SK-N-SH (cell line): Measurements from ENCODE around the gene BPIFB1. TPM values are rescaled to one million over a fixed set of nuclear protein-coding genes. Genes with fewer than 3 reads are reported as not detected.

ENCODE experiments used
- CTCF ChIA-PET: fragments of 300-600, 350-600 bp; formaldehyde crosslinking; extraction: SDS; loops from one replicate; lab custom pipeline; 2021; lab: Yijun Ruan, JAX
- POLR2A ChIA-PET: fragments of 350-600 bp; sonication (Branson Sonifier 250); formaldehyde crosslinking; extraction: SDS; loops from one replicate; lab custom pipeline; 2020; ENCODE audit warnings: antibody characterized with exemption, inconsistent platforms; lab: Yijun Ruan, JAX
- DNase-seq: peaks from one replicate; pipeline ENCODE4 v3.0.0; 2012
- H2AFZ ChIP-seq: fragments of 200-600 bp; sonication (generic); 2 replicates; pipeline ENCODE4 v1.8.1; 2016; ENCODE audit warnings: antibody characterized with exemption, mild to moderate bottlenecking, low read depth
- H3F3A ChIP-seq: fragments of 200-600 bp; sonication (generic); replicated peaks from 2 replicates; pipeline ENCODE3; 2016; ENCODE audit warnings: antibody characterized with exemption, mild to moderate bottlenecking; ENCODE audit not compliant: insufficient read depth
- H3K27ac ChIP-seq, 2 experiments: fragments of 200-500 bp in 1 of 2; fragments of 200-600 bp in 1 of 2; sonication (Bioruptor generic) in 1 of 2; sonication (generic), shearing (Covaris generic) in 1 of 2; 2 replicates each; pipeline versions ENCODE4 v1.5.1 to v1.6.1; 2014 to 2016; ENCODE audit warnings: low read depth in 2 of 2, inconsistent platforms in 1 of 2, low read length in 1 of 2, mild to moderate bottlenecking in 1 of 2, mixed read lengths in 1 of 2
- H3K27me3 ChIP-seq: fragments of 200-600 bp; sonication (generic), shearing (Covaris generic); 2 replicates; pipeline ENCODE4 v1.6.1; 2016; ENCODE audit warnings: mixed run types; ENCODE audit not compliant: insufficient read depth
- H3K36me3 ChIP-seq, 2 experiments: fragments of 200-500 bp in 1 of 2; fragments of 200-600 bp in 1 of 2; sonication (Bioruptor generic) in 1 of 2; sonication (generic) in 1 of 2; replicated peaks in 1 of 2; 2 replicates each; pipeline versions ENCODE3 to v1.5.1; 2014 to 2016; ENCODE audit warnings: low read length in 1 of 2, mild to moderate bottlenecking in 1 of 2; ENCODE audit not compliant: insufficient read depth in 2 of 2, control insufficient read depth in 1 of 2
- H3K4me1 ChIP-seq, 2 experiments: fragments of 200-500 bp in 1 of 2; fragments of 200-600 bp in 1 of 2; sonication (Bioruptor generic) in 1 of 2; sonication (generic), shearing (Covaris generic) in 1 of 2; 2 replicates each; pipeline versions ENCODE4 v1.5.1 to v1.6.1; 2014 to 2016; ENCODE audit warnings: low read depth in 1 of 2, low read length in 1 of 2, mixed run types in 1 of 2; ENCODE audit not compliant: insufficient read depth in 2 of 2, control insufficient read depth in 1 of 2
- H3K4me2 ChIP-seq: fragments of 200-600 bp; sonication (generic), shearing (Covaris generic); 2 replicates; pipeline ENCODE4 v1.6.1; 2017; ENCODE audit warnings: mixed run types
- H3K4me3 ChIP-seq, 2 experiments: fragments of 200-500 bp in 1 of 2; fragments of 200-600 bp in 1 of 2; sonication (Bioruptor generic) in 1 of 2; sonication (generic), shearing (Covaris generic) in 1 of 2; 2 replicates each; pipeline versions ENCODE4 v1.5.1 to v1.8.1; 2014 to 2016; ENCODE audit warnings: low read depth in 2 of 2, inconsistent platforms in 1 of 2, low read length in 1 of 2, mild to moderate bottlenecking in 1 of 2, mixed read lengths in 1 of 2, moderate library complexity in 1 of 2
- H3K79me2 ChIP-seq: fragments of 200-600 bp; sonication (generic); 2 replicates; pipeline ENCODE4 v1.8.1; 2017; ENCODE audit warnings: mild to moderate bottlenecking; ENCODE audit not compliant: insufficient read depth
- H3K9ac ChIP-seq: fragments of 200-600 bp; sonication (generic); 2 replicates; pipeline ENCODE4 v1.6.1; 2017; ENCODE audit warnings: mixed run types
- H3K9me2 ChIP-seq: fragments of 200-600 bp; sonication (generic); 2 replicates; pipeline ENCODE4 v1.6.1; 2017; ENCODE audit warnings: mixed run types
- H3K9me3 ChIP-seq: fragments of 200-600 bp; sonication (generic); 2 replicates; pipeline ENCODE4 v1.6.1; 2017; ENCODE audit warnings: mixed run types, mild to moderate bottlenecking, moderate library complexity
- H4K20me1 ChIP-seq: fragments of 200-600 bp; sonication (generic); 2 replicates; pipeline ENCODE4 v1.6.1; 2017; ENCODE audit warnings: mild to moderate bottlenecking, mixed run types; ENCODE audit not compliant: insufficient read depth
- CHD2 ChIP-seq: fragments of 150-350 bp; IDR thresholded peaks from 2 replicates; pipeline ENCODE4 v1.6.1; 2018; ENCODE audit warnings: low read length; ENCODE audit not compliant: partially characterized antibody
- EZH2phosphoT487 ChIP-seq: fragments of 200-600 bp; sonication (generic); IDR thresholded peaks from 2 replicates; pipeline ENCODE4 v1.6.1; 2017; ENCODE audit warnings: low read depth, mixed run types, mild to moderate bottlenecking, antibody characterized with exemption, moderate library complexity, borderline replicate concordance
- FOXJ3 ChIP-seq: sonication (generic); formaldehyde crosslinking; IDR thresholded peaks from 2 replicates; pipeline ENCODE4 v1.5.1; 2020; ENCODE audit warnings: mild to moderate bottlenecking, missing genetic modification reagents
- JUND ChIP-seq: IDR thresholded peaks from 2 replicates; pipeline ENCODE4 v1.4.0; 2012
- NFIC ChIP-seq: IDR thresholded peaks from 2 replicates; pipeline ENCODE4 v1.4.0; 2012; ENCODE audit warnings: borderline replicate concordance
- NRF1 ChIP-seq: IDR thresholded peaks from 2 replicates; pipeline ENCODE4 v1.6.1; 2012; ENCODE audit warnings: low read depth, mild to moderate bottlenecking, low read length
- RAD21 ChIP-seq: IDR thresholded peaks from 2 replicates; pipeline ENCODE4 v1.6.1; 2012; ENCODE audit warnings: mild to moderate bottlenecking, low read length
- SIN3A ChIP-seq: IDR thresholded peaks from 2 replicates; pipeline ENCODE4 v1.6.1; 2012; ENCODE audit warnings: low read depth, mild to moderate bottlenecking, low read length, moderate library complexity, borderline replicate concordance
- SMC3 ChIP-seq: IDR thresholded peaks from 2 replicates; pipeline ENCODE4 v1.6.1; 2012; ENCODE audit warnings: low read depth, low read length, improper control_type of control experiment
- TEAD4 ChIP-seq: IDR thresholded peaks from 2 replicates; pipeline ENCODE4 v1.4.0; 2012; ENCODE audit warnings: mild to moderate bottlenecking, borderline replicate concordance; ENCODE audit not compliant: insufficient read depth
- YY1 ChIP-seq: IDR thresholded peaks from 2 replicates; pipeline ENCODE4 v1.4.0; 2012; ENCODE audit warnings: low read depth, mild to moderate bottlenecking
- WGBS: methylation state at CpG from one replicate; pipeline ENCODE4 v1.1.6; 2017; ENCODE audit warnings: low lambda C conversion rate; 5-methylcytosine and 5-hydroxymethylcytosine counted together
- polyA plus RNA-seq, 3 experiments: library from polyadenylated mRNA; depleted of rRNA; stranded (reverse); fragments of >200 nt; gene quantifications; 2 replicates each; pipeline ENCODE4 v1.2.3, GENCODE V29; 2012
- TF ChIP-seq, protein P1 (sequence below): IDR thresholded peaks from 2 replicates; pipeline ENCODE4 v1.4.0; 2012; ENCODE audit warnings: low read depth
- TF ChIP-seq, protein P2 (sequence below): IDR thresholded peaks from 2 replicates; pipeline ENCODE4; 2012
- TF ChIP-seq, protein P3 (sequence below): IDR thresholded peaks from 2 replicates; pipeline ENCODE4 v1.4.0; 2012; ENCODE audit warnings: low read depth, borderline replicate concordance
- TF ChIP-seq, protein P4 (sequence below): fragments of 150-350 bp; IDR thresholded peaks from 2 replicates; pipeline ENCODE4 v1.6.1; 2016; ENCODE audit warnings: mild to moderate bottlenecking, low read depth, low read length

BPIFB1 gene
- polyA plus RNA-seq, 1 of the 3 experiments (the other 2 are of a cell fraction), result not detected

DNA sequence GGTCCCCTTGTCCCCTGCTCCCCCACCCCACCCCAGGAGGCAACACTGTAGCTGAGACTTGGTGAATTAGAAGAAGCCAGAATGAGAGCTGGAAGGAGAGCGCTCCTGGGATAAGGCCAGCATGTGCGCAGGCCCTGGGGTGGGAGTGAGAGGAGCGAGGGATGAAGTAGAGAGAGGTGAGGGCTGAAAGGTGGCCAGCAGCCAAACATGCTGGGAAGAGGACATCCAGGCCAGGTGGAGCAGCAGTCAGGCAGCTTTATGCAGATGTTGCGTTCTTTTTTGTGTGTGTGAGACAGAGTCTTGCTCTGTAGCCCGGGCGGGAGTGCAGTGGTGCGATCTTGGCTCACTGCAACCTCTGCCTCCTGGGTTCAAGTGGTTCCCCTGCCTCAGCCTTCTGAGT, 2.2 kb upstream of the BPIFB1 start:
- Histone ChIP-seq H3K27ac (no peak overlapping the region), H3K27me3 (no peaks in the 10 kb centered on the region; the same call in 1 of the 2 replicates), H3K79me2 (no peaks in the 10 kb centered on the region), H3K9me3 (no peaks in the 10 kb centered on the region), H3K4me1 (peaks cover 0 to 14% of the 10 kb centered on the region in 2 experiments; a peak in 1 of 4 replicates), H2AFZ (no peak overlapping the region), H3K36me3 (no peaks in the 10 kb centered on the region), H3K9ac (no peak overlapping the region), H3K9me2 (no peaks in the 10 kb centered on the region), H3K4me2 (no peak overlapping the region), H3F3A (no peaks in the 10 kb centered on the region), H4K20me1 (no peaks in the 10 kb centered on the region), H3K4me3 (no peak overlapping the region)
- POLR2A ChIA-PET, result no interaction called here
- CTCF ChIA-PET, result interaction anchor here (1.2 kb wide), 1 partner anchor 11 kb away, joined by 4 read pairs; no protein-coding TSS in a partner anchor
- TF ChIP-seq NRF1 (no peak), NFIC (no peak), JUND (no peak), YY1 (no peak), FOXJ3 (CRISPR knock-in tag) (no peak), TEAD4 (no peak), SIN3A (no peak), CHD2 (no peak), EZH2phosphoT487 (no peak), SMC3 (no peak), RAD21 (no peak)
- TF ChIP-seq, protein P1, sequence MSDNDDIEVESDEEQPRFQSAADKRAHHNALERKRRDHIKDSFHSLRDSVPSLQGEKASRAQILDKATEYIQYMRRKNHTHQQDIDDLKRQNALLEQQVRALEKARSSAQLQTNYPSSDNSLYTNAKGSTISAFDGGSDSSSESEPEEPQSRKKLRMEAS, result no peak
- TF ChIP-seq, protein P2, sequence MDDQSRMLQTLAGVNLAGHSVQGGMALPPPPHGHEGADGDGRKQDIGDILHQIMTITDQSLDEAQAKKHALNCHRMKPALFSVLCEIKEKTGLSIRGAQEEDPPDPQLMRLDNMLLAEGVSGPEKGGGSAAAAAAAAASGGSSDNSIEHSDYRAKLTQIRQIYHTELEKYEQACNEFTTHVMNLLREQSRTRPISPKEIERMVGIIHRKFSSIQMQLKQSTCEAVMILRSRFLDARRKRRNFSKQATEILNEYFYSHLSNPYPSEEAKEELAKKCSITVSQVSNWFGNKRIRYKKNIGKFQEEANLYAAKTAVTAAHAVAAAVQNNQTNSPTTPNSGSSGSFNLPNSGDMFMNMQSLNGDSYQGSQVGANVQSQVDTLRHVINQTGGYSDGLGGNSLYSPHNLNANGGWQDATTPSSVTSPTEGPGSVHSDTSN, result no peak
- TF ChIP-seq, protein P3, sequence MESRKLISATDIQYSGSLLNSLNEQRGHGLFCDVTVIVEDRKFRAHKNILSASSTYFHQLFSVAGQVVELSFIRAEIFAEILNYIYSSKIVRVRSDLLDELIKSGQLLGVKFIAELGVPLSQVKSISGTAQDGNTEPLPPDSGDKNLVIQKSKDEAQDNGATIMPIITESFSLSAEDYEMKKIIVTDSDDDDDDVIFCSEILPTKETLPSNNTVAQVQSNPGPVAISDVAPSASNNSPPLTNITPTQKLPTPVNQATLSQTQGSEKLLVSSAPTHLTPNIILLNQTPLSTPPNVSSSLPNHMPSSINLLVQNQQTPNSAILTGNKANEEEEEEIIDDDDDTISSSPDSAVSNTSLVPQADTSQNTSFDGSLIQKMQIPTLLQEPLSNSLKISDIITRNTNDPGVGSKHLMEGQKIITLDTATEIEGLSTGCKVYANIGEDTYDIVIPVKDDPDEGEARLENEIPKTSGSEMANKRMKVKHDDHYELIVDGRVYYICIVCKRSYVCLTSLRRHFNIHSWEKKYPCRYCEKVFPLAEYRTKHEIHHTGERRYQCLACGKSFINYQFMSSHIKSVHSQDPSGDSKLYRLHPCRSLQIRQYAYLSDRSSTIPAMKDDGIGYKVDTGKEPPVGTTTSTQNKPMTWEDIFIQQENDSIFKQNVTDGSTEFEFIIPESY, result no peak
- TF ChIP-seq, protein P4, sequence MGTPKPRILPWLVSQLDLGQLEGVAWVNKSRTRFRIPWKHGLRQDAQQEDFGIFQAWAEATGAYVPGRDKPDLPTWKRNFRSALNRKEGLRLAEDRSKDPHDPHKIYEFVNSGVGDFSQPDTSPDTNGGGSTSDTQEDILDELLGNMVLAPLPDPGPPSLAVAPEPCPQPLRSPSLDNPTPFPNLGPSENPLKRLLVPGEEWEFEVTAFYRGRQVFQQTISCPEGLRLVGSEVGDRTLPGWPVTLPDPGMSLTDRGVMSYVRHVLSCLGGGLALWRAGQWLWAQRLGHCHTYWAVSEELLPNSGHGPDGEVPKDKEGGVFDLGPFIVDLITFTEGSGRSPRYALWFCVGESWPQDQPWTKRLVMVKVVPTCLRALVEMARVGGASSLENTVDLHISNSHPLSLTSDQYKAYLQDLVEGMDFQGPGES, result no peak
- DNase-seq, result no peak
- WGBS, result 77% methylated on average over 6 of the region's 7 CpGs
